Cardiac muscle cell (in vitro differentiated cells and primary cell): ENCODE results near the gene FBXO9. TPM values are rescaled to one million over a fixed set of nuclear protein-coding genes. Genes with fewer than 3 reads are reported as not detected.

Experiments used
- DNase-seq, 2 donors: peaks; one replicate each; pipeline versions ENCODE4 v3.0.0 to v3.0.0-alpha.2; 2010 to 2017; ENCODE audit warnings: low read depth in 1 of 2, low spot score in 1 of 2
- H3K27ac ChIP-seq: fragments of 200-600 bp; sonication (generic); 2 replicates; pipeline ENCODE4 v1.5.1; 2016
- H3K27me3 ChIP-seq: fragments of 200-600 bp; sonication (generic); 2 replicates; pipeline ENCODE4 v1.6.0; 2016; ENCODE audit warnings: control low read depth
- H3K36me3 ChIP-seq: fragments of 200-600 bp; sonication (generic); 2 replicates; pipeline ENCODE4 v1.5.1; 2016; ENCODE audit warnings: control low read depth
- H3K4me1 ChIP-seq: fragments of 200-600 bp; sonication (generic); 2 replicates; pipeline ENCODE4 v1.8.1; 2017; ENCODE audit warnings: low read depth, mild to moderate bottlenecking, mixed run types
- H3K4me3 ChIP-seq: fragments of 200-600 bp; sonication (generic); 2 replicates; pipeline ENCODE4 v1.5.1; 2016; ENCODE audit warnings: mild to moderate bottlenecking
- H3K9me3 ChIP-seq: fragments of 200-600 bp; sonication (generic); 2 replicates; pipeline ENCODE4 v1.5.1; 2017; ENCODE audit warnings: low read depth, mild to moderate bottlenecking, control low read depth
- polyA plus RNA-seq: library from polyadenylated mRNA; unstranded; fragments of >200 nt; fragmentation: Nextera tagmentation; extraction: Ambion mirVana; gene quantifications from 2 replicates; pipeline ENCODE4 v1.2.1, GENCODE V29; 2016
- total RNA-seq: library from RNA; depleted of rRNA; stranded (reverse); fragments of >200 nt; gene quantifications from 2 replicates; pipeline ENCODE4 v1.2.3, GENCODE V29; 2016
- TF ChIP-seq, protein P1 (sequence below): IDR thresholded peaks from 2 replicates; pipeline ENCODE4 v1.5.1; 2012; ENCODE audit warnings: low read depth, mild to moderate bottlenecking, low read length

Gene FBXO9
- total and polyA plus RNA-seq, 2 experiments from 2014 or later, result 69.9 to 182 TPM

DNA sequence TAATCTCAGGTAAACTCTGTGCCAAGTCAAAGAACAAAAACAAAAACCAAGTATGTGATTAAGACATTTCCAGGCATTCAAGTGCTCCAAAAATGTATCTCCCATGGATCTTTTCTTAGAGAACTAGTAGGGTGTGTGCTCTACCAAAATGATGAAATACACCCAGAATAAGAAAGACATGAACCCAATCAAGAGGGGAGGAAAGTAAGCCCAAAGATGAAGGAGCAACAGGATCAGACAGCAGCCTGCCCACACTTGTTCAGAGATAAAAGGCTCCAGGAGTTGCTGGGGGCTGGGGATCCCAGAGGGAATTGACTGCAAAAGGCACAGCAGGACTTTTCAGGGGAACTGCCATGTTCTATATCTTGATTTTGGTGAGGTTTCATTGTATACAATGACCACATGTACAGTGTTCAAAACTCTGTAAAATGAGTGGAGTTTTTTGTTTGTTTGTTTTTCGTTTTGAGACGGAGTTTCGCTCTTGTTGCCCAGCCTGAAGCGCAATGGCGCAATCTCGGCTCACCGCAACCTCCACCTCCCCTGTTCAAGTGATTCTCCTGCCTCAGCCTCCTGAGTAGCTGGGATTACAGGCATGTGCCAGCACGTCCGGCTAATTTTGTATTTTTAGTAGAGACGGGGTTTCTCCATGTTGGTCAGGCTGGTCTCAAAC is 59.1 kb downstream of the FBXO9 start:
- Histone ChIP-seq H3K9me3 (no peaks in the 10 kb centered on the region), H3K27me3 (no peaks in the 10 kb centered on the region), H3K4me1 (no peaks in the 10 kb centered on the region), H3K27ac (no peak overlapping the region), H3K36me3 (no peaks in the 10 kb centered on the region), H3K4me3 (no peak overlapping the region)
- no peak for DNase-seq
- TF ChIP-seq, protein P1, sequence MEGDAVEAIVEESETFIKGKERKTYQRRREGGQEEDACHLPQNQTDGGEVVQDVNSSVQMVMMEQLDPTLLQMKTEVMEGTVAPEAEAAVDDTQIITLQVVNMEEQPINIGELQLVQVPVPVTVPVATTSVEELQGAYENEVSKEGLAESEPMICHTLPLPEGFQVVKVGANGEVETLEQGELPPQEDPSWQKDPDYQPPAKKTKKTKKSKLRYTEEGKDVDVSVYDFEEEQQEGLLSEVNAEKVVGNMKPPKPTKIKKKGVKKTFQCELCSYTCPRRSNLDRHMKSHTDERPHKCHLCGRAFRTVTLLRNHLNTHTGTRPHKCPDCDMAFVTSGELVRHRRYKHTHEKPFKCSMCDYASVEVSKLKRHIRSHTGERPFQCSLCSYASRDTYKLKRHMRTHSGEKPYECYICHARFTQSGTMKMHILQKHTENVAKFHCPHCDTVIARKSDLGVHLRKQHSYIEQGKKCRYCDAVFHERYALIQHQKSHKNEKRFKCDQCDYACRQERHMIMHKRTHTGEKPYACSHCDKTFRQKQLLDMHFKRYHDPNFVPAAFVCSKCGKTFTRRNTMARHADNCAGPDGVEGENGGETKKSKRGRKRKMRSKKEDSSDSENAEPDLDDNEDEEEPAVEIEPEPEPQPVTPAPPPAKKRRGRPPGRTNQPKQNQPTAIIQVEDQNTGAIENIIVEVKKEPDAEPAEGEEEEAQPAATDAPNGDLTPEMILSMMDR, result no peak

DNA sequence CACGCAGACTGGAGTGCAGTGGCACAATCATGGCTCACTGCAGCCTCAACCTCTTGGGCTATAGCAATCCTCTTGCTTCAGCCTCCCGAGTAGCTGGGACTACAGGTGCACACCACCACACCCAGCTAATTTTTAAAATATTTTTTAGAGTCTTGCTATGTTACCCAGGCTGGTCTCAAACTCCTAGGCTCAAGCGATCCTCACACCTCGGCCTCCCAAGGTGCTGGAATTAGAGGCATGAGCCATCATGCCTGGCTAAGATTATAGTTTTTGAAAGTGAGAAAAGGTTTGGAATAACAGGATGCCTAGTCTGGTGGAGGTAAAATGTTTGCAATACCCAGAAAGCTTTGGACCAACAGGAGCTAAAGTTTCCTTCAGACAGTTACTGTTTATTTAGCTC is 60.1 kb downstream of the FBXO9 start:
- TF ChIP-seq, protein P1, result no peak
- Histone ChIP-seq H3K36me3 (no peaks in the 10 kb centered on the region), H3K4me3 (no peak overlapping the region), H3K27ac (no peak overlapping the region), H3K4me1 (no peaks in the 10 kb centered on the region), H3K27me3 (no peaks in the 10 kb centered on the region), H3K9me3 (no peaks in the 10 kb centered on the region)
- DNase-seq, result no peak

DNA sequence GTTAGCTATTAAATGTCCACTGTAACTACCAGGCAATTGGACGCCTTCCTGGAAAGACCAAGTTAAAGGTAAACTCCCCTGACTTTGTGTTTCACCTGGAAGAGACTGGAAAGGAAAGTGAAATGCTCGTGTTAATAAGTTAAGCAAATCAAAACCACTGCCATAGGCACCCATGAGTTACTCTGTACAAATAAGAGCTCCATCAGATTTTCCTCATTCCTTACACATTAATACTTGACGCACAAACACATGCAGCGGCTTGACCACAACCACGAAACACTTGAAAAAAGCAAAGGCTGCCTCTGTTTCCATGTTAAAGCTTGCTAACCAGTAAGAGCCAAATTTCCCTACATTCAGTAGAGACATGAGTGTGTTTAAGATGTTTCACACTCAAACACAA is 63.6 kb downstream of the FBXO9 start:
- no peak for DNase-seq
- Histone ChIP-seq H3K4me3 (no peak overlapping the region), H3K36me3 (no peaks in the 10 kb centered on the region), H3K27me3 (no peaks in the 10 kb centered on the region), H3K4me1 (no peaks in the 10 kb centered on the region), H3K27ac (no peak overlapping the region), H3K9me3 (no peaks in the 10 kb centered on the region)
- TF ChIP-seq, protein P1, result no peak

DNA sequence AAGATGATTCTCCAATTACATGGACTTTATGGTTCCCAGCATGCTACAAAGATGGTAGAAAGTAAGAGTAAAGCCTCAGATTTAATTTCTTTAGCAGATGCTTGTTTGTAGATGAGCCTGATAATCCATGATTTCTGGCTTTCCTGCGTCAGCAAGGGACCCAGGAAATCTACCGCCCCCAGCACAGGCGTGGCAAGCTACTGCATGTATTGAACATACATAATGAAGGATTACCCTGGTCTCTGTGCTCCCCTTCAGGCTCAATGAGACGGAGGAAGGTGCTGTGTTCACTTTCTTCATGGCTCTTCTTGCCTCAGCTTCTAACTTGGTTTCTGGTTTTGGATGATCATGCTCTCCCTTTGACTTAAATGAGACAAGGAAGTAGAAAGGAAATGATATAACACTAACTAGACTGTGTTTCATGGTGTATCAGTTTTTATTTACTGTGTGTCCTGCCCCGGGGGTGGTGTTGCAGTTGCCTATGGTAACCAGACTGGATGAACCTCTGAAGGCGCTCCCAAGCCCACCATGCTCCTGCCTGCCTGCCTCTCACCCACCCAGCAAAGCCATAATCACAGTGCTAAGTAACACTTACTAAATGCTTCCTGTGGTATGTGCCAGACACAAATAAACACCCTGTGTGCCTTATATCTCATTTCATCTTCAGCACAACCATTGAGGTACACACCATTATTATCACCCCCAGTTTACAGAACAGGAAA is 65.5 kb downstream of the FBXO9 start:
- DNase-seq, result no peak
- Histone ChIP-seq H3K4me1 (peaks cover 7% of the 10 kb centered on the region), H3K4me3 (no peak overlapping the region), H3K36me3 (no peaks in the 10 kb centered on the region), H3K27me3 (no peaks in the 10 kb centered on the region), H3K27ac (no peak overlapping the region), H3K9me3 (no peaks in the 10 kb centered on the region)
- TF ChIP-seq, protein P1, result no peak

DNA sequence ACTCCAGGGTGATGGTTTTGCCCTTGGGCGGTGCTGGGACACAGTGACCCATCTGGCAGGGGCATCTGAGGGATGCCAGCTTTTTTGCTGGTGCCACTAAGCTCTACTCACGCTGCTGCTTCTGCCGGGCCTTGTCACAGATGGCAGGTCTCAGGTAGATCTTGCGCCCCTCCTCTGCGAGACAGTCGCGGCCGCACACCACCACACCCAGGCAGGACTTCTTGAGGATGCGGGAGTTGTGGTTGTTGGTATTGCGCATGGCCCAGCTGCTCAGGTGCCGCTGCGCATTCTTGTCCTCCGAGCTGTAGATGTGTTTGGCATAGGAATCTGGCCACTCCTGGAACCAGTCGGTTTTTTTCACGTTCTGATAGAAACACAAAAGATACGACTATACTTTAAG is 68.8 kb downstream of the FBXO9 start:
- no peak for DNase-seq
- TF ChIP-seq, protein P1, result no peak
- no peak overlapping the region for H3K27ac ChIP-seq
- H3K36me3 ChIP-seq, result no peaks in the 10 kb centered on the region
- H3K9me3 ChIP-seq, result no peaks in the 10 kb centered on the region
- H3K27me3 ChIP-seq, result no peaks in the 10 kb centered on the region
- peaks cover 7% of the 10 kb centered on the region for H3K4me1 ChIP-seq
- H3K4me3 ChIP-seq, result no peak overlapping the region
